HepG2 (cell line): ENCODE measurements around the gene RNASE2. TPM values are rescaled to one million over a fixed set of nuclear protein-coding genes. Genes with fewer than 3 reads are reported as not detected.
A peak's percentile ranks its signal among the peaks of the same experiment; 100 is the strongest.

Source experiments
- ATAC-seq: fragments of 200-7000 bp; cut with Tn5 transposase; 3 replicates; pipeline ENCODE4 v1.9.1; 2020; ENCODE audit warnings: mild to moderate bottlenecking, moderate library complexity
- BruUV-seq: library from RNA; stranded (reverse); fragments of 400-500 nt; replicated peaks from 2 replicates; lab custom pipeline; 2021; lab: Mats Ljungman, UMichigan
- CTCF ChIA-PET: fragments of 300-600 bp; formaldehyde crosslinking; extraction: SDS; loops from one replicate; lab custom pipeline; 2021; ENCODE audit warnings: low total read pairs, inconsistent platforms, low intra/inter-chr PET ratio; lab: Yijun Ruan, JAX
- POLR2A ChIA-PET: fragments of 350-600 bp; sonication (Branson Sonifier 250); formaldehyde crosslinking; loops from one replicate; lab custom pipeline; 2020; ENCODE audit warnings: antibody characterized with exemption, inconsistent platforms; lab: Yijun Ruan, JAX
- DNase-seq: peaks from one replicate; pipeline ENCODE4 v3.0.0-alpha.2; 2015; ENCODE audit warnings: low spot score
- FAIRE-seq: peaks from 3 replicates; lab custom pipeline; 2011; peaks lifted over from hg19 to GRCh38; lab: Jason Lieb, UNC
- H2AFZ ChIP-seq: one replicate; pipeline ENCODE4 v1.6.1; 2011; ENCODE audit warnings: low read length, inconsistent platforms
- H3K27ac ChIP-seq: fragments of 300-600 bp; 3 replicates; pipeline ENCODE4 v1.8.0; 2011; ENCODE audit warnings: mixed run types, mild to moderate bottlenecking, mixed read lengths, low read length, inconsistent platforms; ENCODE audit not compliant: insufficient read depth; ENCODE audit errors: extremely low read length
- H3K27me3 ChIP-seq, 2 experiments: fragments of 200-600 bp in 1 of 2; 2 replicates in 1 of 2; 3 replicates in 1 of 2; pipeline versions ENCODE4 v1.6.0 to v1.8.0; 2011; ENCODE audit warnings: low read length in 2 of 2, mild to moderate bottlenecking in 2 of 2, moderate library complexity in 2 of 2, inconsistent platforms in 1 of 2; ENCODE audit not compliant: insufficient read depth in 2 of 2, control insufficient read depth in 1 of 2
- H3K36me3 ChIP-seq, 2 experiments: fragments of 200-600 bp in 1 of 2; replicated peaks in 1 of 2; 2 replicates in 1 of 2; 3 replicates in 1 of 2; pipeline versions ENCODE4 v1.5.1 to v1.8.0; 2011; ENCODE audit warnings: low read length in 2 of 2, inconsistent platforms in 1 of 2; ENCODE audit not compliant: insufficient read depth in 2 of 2, control insufficient read depth in 1 of 2
- H3K4me1 ChIP-seq: 2 replicates; pipeline ENCODE4 v1.5.1; 2012; ENCODE audit warnings: low read length, inconsistent platforms; ENCODE audit not compliant: insufficient read depth
- H3K4me2 ChIP-seq: 2 replicates; pipeline ENCODE4 v1.6.0; 2011; ENCODE audit warnings: low read depth, low read length, inconsistent platforms
- H3K4me3 ChIP-seq, 3 experiments: fragments of 200-600 bp in 1 of 3; sonication (generic), shearing (Covaris generic) in 1 of 3; replicated peaks in 1 of 3; 2 replicates each; pipeline ENCODE4 v1.5.1; 2011 to 2016; ENCODE audit warnings: low read length in 3 of 3, inconsistent platforms in 2 of 3, low read depth in 2 of 3, mild to moderate bottlenecking in 2 of 3, control low read depth in 1 of 3, mixed read lengths in 1 of 3; ENCODE audit not compliant: insufficient read depth in 1 of 3
- H3K79me2 ChIP-seq: one replicate; pipeline ENCODE4 v1.6.1; 2011; ENCODE audit warnings: low read length, inconsistent platforms; ENCODE audit not compliant: insufficient read depth
- H3K9ac ChIP-seq: 2 replicates; pipeline ENCODE4 v1.6.0; 2011; ENCODE audit warnings: mild to moderate bottlenecking, low read depth, low read length, inconsistent platforms; ENCODE audit not compliant: insufficient read depth
- H3K9me3 ChIP-seq: 2 replicates; pipeline ENCODE4 v1.5.1; 2012; ENCODE audit warnings: mild to moderate bottlenecking, low read length
- H4K20me1 ChIP-seq: 2 replicates; pipeline ENCODE4 v1.6.0; 2011; ENCODE audit warnings: inconsistent platforms, mild to moderate bottlenecking, low read length, moderate library complexity; ENCODE audit not compliant: insufficient read depth
- NFATC3 ChIP-seq: sonication (generic); formaldehyde crosslinking; IDR thresholded peaks from 2 replicates; pipeline ENCODE4 v1.5.1; 2020; ENCODE audit warnings: mild to moderate bottlenecking, missing genetic modification reagents
- SAFB2 ChIP-seq: sonication (generic); formaldehyde crosslinking; IDR thresholded peaks from 2 replicates; pipeline ENCODE4 v1.5.1; 2020; ENCODE audit warnings: missing genetic modification reagents, low read depth, mild to moderate bottlenecking, borderline replicate concordance
- ZNF878 ChIP-seq: sonication (generic); formaldehyde crosslinking; IDR thresholded peaks from 2 replicates; pipeline ENCODE4 v1.8.1; 2023; ENCODE audit warnings: mild to moderate bottlenecking, missing genetic modification reagents, moderate library complexity
- ZSCAN9 ChIP-seq: IDR thresholded peaks from 2 replicates; pipeline ENCODE4 v1.6.1; 2016; ENCODE audit warnings: borderline replicate concordance
- WGBS: methylation state at CpG from one replicate; pipeline ENCODE4 v1.1.6; 2017; ENCODE audit warnings: low lambda C conversion rate; 5-methylcytosine and 5-hydroxymethylcytosine counted together
- in situ Hi-C: cut with HindIII; loops from 2 replicates; pipeline ENCODE4 v1.10.0; 2017; ENCODE audit warnings: low pct_unique_long_range_greater_than_20kb; ENCODE audit not compliant: extremely low pct_ligation_motif_present
- intact Hi-C: fragments of 100-400 bp; cut with micrococcal nuclease; formaldehyde crosslinking; loops from one replicate; pipeline ENCODE4 v1.10.0; 2022; ENCODE audit not compliant: unreplicated experiment
- polyA plus RNA-seq, 8 experiments: library from polyadenylated mRNA; depleted of rRNA in 3 of 8; stranded (reverse) in 7 of 8; unstranded in 1 of 8; fragments of >200 nt; fragmentation: Illumina TruSeq in 4 of 8; extraction: Trizol in 4 of 8; gene quantifications; 2 replicates each; pipeline versions ENCODE4 v1.2.1 to v1.2.3, GENCODE V29; 2011 to 2016; ENCODE audit warnings: low read depth in 4 of 8, missing spikeins in 1 of 8, mixed read lengths in 1 of 8; ENCODE audit not compliant: insufficient read depth in 1 of 8
- total RNA-seq, 5 experiments: library from RNA; depleted of rRNA; stranded (reverse); fragments of >200 nt; fragmentation: Illumina TruSeq; extraction: Trizol; gene quantifications; 2 replicates each; pipeline ENCODE4 v1.2.3, GENCODE V29; 2016; ENCODE audit warnings: low read depth in 1 of 5
- TF ChIP-seq, protein P1 (sequence below): sonication (generic); formaldehyde crosslinking; IDR thresholded peaks from 2 replicates; pipeline ENCODE4; 2020; ENCODE audit warnings: missing genetic modification reagents, mild to moderate bottlenecking, borderline replicate concordance

RNASE2 gene
- total and polyA plus RNA-seq, 2 of the 13 experiments (the other 11 are each of a cell fraction or from before 2014, with no cell fraction given), result 0.69 TPM; not detected in 1

DNA sequence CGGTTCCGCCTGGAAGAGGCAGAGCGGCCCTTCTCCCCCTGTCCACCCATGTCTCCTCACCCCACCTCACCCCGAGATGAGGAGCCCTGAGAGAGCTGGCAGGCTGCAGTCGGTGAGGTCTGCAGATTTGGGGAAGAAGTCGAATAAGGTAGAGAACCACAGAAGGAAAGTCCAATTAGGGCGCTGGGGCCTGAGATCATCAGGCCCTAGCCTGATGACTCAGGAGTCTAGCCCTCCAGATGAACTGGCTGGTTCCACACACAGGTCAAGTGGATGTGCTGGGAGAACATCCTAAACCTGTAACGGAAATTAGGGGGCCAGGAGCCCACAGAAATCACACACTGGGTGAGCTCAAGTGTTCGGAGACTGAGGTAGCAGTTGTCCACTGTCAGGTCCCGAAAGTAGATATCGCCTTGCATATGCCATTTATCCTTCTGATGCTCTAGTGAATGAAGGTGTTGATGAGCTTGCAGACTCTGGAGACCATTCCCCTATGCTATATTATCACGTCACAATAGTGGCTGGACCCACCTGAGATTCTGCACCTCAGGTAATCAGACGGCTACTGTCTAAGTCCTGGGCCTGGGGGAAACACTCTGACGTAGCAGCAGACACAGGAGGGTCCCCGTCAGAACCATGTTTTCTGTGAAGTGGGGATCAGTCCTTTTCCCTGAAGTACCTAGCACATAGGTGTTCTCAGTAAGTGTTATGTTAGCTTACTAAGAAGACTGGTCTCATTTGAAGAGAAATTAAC lies 33.6 kb downstream of the RNASE2 start:
- ATAC-seq, result no peak
- peak overlapping the region; percentile 77 for H3K4me2 ChIP-seq
- intact Hi-C loops, result no loop called here
- peak overlapping the region; percentile 17 to 94 (median 72); a peak in 4 of 6 replicates for H3K4me3 ChIP-seq
- no peak for DNase-seq
- H3K27me3 ChIP-seq, result peaks cover 0 to under 1% of the 10 kb centered on the region in 2 experiments; a peak in 2 of 5 replicates
- POLR2A ChIA-PET, result interaction anchor here (0.9 kb wide), 1 partner anchor 14 kb away, joined by 3 read pairs; no protein-coding TSS in a partner anchor
- H3K4me1 ChIP-seq, result peaks cover 26% of the 10 kb centered on the region
- peak overlapping the region; percentile 77 for H2AFZ ChIP-seq
- no peak for FAIRE-seq
- peak overlapping the region; percentile 43; the same call in 1 of the 2 replicates for H3K9ac ChIP-seq
- in situ Hi-C loops, result loop anchor here (25.0 kb wide), 1 partner anchor 652 kb away; the partner anchor contains the start of genes CCNB1IP1 and PARP2
- TSS peak; percentile 89 for BruUV-seq
- CTCF ChIA-PET, result interaction anchor here (0.8 kb wide), 1 partner anchor 104 kb away, joined by 4 read pairs; no protein-coding TSS in a partner anchor
- H4K20me1 ChIP-seq, result 0 out of 2 replicates have a peak, but pooled peaks cover 3% of the 10 kb centered on the region
- peaks cover 13% of the 10 kb centered on the region for H3K79me2 ChIP-seq
- H3K36me3 ChIP-seq, result peaks cover 9 to 19% of the 10 kb centered on the region in 2 experiments; a peak in 4 of 5 replicates
- peak overlapping the region; percentile 27 for H3K27ac ChIP-seq
- WGBS, result 93% methylated on average over 15 of the region's 15 CpGs
- H3K9me3 ChIP-seq, result no peaks in the 10 kb centered on the region
- TF ChIP-seq ZNF878 (CRISPR knock-in tag) (0 out of 2 replicates have a peak, but pooled peaks have one; percentile 10), ZSCAN9 (CRISPR knock-in tag) (no peak), SAFB2 (CRISPR knock-in tag) (no peak), NFATC3 (CRISPR knock-in tag) (no peak)
- TF ChIP-seq, protein P1, sequence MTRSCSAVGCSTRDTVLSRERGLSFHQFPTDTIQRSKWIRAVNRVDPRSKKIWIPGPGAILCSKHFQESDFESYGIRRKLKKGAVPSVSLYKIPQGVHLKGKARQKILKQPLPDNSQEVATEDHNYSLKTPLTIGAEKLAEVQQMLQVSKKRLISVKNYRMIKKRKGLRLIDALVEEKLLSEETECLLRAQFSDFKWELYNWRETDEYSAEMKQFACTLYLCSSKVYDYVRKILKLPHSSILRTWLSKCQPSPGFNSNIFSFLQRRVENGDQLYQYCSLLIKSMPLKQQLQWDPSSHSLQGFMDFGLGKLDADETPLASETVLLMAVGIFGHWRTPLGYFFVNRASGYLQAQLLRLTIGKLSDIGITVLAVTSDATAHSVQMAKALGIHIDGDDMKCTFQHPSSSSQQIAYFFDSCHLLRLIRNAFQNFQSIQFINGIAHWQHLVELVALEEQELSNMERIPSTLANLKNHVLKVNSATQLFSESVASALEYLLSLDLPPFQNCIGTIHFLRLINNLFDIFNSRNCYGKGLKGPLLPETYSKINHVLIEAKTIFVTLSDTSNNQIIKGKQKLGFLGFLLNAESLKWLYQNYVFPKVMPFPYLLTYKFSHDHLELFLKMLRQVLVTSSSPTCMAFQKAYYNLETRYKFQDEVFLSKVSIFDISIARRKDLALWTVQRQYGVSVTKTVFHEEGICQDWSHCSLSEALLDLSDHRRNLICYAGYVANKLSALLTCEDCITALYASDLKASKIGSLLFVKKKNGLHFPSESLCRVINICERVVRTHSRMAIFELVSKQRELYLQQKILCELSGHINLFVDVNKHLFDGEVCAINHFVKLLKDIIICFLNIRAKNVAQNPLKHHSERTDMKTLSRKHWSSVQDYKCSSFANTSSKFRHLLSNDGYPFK (CRISPR knock-in tag), result 0 out of 2 replicates have a peak, but pooled peaks have one; percentile 35
